Mammary epithelial cell (primary cell): Measurements from ENCODE around the gene SLCO3A1.

Source experiments
- EZH2 ChIP-seq: IDR thresholded peaks from 2 replicates; pipeline ENCODE4 v1.6.1; 2012; ENCODE audit warnings: low read length, inconsistent platforms, borderline replicate concordance
- TF ChIP-seq, protein P1 (sequence below), 2 donors: IDR thresholded peaks in 1 of 2; conservative IDR thresholded peaks in 1 of 2; 2 replicates each; pipeline ENCODE4 v1.5.1; 2011 to 2012; ENCODE audit warnings: inconsistent platforms in 2 of 2, low read length in 2 of 2, mild to moderate bottlenecking in 2 of 2, control low read depth in 1 of 2, low read depth in 1 of 2; ENCODE audit not compliant: insufficient read depth in 1 of 2; ENCODE audit errors: extremely low read depth in 1 of 2

DNA sequence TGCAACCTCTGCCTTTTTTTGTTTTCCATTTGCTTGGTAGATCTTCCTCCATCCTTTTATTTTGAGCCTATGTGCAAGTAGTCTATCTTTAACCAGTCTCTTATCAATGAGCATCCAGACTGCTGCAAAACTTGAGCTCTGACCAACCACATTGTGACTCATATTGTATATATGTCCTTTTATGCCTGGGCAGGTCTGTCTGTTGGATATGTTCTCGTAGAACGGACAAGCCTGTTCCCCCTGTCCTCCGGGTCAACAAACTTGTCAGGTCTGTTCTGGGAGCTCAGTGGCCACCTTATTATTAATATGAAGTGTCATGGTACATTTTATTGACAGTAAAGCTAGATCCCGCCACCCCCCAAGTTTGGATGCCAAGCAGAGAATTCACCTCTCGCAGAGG is 287.3 kb downstream of the SLCO3A1 start:
- TF ChIP-seq, protein P1, sequence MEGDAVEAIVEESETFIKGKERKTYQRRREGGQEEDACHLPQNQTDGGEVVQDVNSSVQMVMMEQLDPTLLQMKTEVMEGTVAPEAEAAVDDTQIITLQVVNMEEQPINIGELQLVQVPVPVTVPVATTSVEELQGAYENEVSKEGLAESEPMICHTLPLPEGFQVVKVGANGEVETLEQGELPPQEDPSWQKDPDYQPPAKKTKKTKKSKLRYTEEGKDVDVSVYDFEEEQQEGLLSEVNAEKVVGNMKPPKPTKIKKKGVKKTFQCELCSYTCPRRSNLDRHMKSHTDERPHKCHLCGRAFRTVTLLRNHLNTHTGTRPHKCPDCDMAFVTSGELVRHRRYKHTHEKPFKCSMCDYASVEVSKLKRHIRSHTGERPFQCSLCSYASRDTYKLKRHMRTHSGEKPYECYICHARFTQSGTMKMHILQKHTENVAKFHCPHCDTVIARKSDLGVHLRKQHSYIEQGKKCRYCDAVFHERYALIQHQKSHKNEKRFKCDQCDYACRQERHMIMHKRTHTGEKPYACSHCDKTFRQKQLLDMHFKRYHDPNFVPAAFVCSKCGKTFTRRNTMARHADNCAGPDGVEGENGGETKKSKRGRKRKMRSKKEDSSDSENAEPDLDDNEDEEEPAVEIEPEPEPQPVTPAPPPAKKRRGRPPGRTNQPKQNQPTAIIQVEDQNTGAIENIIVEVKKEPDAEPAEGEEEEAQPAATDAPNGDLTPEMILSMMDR (conservative IDR thresholded peaks at IDR 0.05 in 1 of 2, IDR thresholded peaks at IDR 0.05 in 1 of 2; ENCODE audit: extremely low read depth in 1 of 2, insufficient read depth in 1 of 2, low read depth in 1 of 2, low read length in 2 of 2) = no peak
- no peak for TF ChIP-seq EZH2
